HG02970 (cell line): ENCODE data around the gene NFKB2.

ENCODE experiments used
- ATAC-seq: cut with Tn5 transposase; IDR thresholded peaks from one replicate; pipeline ENCODE4 v1.9.1; 2021; ENCODE audit warnings: mild to moderate bottlenecking, moderate library complexity, moderate number of reproducible peaks; ENCODE audit not compliant: unreplicated experiment, low FRiP score

NFKB2 gene

DNA sequence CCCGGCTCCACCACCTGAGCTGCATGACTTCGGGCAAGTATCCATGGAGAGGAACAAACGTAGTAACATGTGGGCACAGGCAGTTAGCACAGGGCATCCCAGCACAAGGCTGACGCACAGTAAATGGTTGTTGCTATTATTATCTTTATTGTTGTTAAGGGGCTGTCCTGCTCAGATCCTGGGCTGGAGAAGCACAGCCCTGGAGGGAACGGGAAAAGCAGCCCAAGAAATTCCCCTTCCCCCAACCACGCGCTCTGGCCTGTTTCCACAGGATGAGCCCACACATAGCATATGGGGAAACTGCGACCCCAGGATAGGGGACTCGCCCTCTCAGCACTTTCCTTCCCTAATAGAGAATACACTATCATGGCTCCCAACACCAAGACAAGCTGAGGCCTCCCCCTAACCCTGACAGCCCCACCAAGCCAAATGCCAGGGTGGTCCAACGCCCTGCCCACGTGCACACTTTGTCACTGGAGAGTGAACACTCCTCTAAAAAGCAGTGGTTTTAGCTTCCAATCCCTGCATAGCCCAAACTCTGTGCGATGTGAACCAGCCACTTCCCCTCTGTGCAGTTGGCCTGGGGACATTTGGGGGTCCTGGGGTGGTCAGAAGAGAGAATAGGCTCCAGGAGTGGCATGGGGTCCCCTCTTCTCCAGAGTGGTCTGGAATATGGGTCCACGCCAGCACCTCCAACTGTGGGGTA lies 12.1 kb downstream of the NFKB2 start:
- ATAC-seq = no peak

DNA sequence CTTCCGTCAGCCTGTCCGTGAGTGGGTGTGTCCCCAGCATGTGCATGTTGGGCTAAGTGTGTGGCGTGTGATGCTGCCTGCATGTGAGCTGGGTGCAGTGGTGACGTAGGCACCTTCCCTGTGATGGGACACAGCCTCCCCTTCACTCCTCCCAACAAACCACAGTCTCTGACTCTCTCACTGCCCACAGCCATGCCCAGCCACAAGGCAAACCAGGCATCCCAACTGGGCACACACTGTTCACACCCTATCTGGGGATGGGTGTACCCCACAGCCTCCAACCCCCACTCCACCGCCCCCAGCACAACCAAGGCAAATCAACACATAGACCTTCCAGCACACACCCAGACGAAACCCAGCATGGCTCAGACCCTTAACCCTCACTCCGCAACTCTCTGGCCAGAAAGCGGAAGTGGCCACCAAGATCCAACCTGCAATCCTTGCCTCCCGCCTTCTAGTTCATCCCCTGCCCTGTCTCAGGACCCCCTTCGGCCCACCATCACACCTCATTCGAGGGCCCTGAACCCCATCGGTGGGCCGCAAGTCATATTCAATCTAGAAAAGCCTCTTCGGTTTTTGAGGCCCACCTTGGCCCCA lies 12.7 kb downstream of the NFKB2 start:
- no peak for ATAC-seq

DNA sequence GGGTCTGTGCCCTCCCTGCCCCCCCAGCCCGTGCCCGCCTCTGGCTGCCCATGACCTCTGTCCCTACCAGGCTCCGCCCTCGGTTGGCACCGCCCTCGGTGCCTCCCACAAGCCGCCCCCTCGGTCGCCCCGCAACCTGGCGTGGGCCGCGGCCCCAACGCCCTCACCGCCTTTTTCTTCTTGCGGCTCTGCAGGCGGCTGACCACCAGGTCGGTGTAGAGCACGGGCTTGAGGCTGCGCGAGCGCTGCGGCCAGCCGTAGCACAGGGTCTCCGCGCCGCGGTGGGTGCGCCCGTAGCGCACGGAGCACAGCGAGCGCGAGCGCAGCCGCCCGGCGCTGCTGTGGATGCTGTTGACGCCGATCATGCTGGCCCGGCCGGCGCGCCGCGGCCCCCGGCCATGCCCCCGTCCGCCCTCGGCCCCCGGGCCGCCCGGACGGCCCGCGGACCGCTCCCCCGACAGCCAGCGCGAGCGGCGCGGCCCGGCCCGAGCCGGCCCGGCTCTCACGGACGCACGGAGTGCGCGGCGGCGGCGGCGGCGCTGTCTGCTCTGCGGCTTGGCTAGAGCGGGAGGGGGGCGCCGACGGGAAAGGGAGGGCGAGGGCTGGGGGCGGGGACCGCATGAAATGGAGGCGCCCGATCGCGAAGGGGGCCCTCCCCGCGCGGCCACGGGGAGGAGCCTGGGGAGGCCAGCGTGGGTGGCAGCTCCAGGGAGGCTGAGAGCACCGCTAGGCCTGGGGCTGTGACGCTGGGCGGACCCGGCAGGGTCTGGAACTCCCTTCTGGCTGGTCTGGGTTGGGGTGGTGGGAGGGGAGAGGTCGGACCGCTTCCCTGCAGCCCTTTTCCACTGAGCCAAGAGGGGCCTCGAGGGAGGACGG lies 13.5 kb downstream of the NFKB2 start:
- no peak for ATAC-seq

DNA sequence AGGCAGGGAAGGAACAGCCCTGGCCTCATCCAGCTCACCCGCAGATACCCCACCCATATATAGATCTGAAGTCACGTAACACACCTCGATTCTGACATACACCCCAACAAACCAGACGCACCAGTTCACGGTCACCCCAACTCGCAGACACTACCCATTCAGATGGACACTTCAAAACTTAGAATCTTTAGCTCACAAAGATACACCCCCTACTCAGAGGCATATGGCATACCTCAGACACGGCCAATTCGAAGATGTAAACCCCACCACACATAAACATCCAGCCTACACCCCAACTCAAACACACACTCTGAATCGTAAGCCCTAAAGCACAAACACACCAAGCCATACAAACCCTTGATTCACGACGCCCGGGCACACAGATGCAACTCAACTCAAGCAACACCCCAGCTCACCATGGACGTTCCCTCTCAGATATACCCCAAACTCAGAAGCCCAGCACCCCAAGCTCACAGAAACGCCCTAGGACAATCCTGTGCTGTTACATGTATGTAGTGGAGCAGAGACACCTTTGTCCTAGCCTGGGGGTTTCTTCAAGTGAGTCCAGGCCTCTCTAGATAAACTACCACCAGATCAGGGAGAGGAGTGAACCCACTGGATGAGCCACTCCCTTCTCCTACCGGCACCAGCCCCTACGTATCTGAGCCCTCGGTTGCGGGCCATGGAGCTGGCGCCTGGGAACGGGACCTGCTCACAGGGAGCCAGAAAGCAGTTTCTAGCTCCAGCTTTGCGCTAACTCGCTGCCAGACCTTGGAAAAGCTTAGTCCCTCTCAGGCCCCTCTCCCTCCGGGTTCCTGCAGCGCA lies 14.3 kb downstream of the NFKB2 start:
- no peak for ATAC-seq

DNA sequence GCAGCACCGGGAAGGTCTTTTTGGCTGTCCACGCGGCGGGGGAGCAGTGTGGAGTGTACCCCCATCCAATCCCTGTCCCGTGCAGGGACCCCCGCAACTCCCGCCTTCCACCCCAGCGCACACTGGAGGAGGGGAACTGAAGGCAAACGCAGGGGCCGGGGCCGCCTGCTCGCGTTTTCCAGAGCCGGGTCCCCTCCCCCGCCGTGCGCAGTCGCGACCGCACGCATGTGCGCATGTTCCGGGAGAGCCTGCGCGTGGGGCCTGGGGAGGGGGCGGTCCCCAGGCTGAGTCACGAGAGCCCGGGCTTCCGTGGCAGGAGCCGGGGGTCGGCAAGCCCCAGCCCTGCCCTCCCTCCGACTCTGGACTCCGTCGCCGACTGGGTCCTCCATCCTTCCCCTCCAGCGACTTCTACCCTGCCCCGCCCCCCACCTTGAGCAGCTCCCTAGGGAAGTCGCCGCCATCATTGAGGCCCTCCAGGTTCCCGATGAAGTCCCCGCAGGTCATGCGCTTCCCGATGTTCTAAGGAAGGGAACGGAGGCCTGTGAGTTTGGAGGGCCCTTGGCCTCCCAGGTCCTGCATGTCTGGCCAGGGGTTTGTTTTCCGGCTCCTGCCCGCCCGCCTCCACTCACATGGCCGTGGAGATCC lies 15.0 kb downstream of the NFKB2 start:
- ATAC-seq = no peak

GRCh38 chr10:102411341-102412255 lies 16.1 kb downstream of the NFKB2 start:
- ATAC-seq = no peak

DNA sequence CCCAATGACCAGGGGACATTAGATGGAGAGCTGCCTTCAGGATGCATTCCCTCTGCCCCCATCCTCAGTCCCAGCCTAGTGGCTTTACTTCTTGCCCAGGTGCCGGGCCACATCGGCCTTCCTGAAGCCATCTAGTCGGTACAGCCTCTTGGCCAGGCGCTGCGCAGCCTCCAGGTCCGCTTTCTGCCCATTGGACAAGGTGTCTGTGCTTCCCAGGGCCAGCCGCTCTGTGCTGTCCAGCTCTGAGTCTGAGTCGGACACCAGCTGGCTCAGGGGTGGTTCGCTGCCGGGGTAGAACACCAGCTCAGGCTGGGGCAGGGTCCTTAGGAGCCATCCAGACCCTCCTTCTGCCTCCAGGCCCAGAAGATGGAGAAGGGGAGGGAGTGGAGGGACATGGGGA lies 16.8 kb downstream of the NFKB2 start:
- no peak for ATAC-seq

GRCh38 chr10:102413053-102413705 lies 17.7 kb downstream of the NFKB2 start:
- ATAC-seq = no peak

DNA sequence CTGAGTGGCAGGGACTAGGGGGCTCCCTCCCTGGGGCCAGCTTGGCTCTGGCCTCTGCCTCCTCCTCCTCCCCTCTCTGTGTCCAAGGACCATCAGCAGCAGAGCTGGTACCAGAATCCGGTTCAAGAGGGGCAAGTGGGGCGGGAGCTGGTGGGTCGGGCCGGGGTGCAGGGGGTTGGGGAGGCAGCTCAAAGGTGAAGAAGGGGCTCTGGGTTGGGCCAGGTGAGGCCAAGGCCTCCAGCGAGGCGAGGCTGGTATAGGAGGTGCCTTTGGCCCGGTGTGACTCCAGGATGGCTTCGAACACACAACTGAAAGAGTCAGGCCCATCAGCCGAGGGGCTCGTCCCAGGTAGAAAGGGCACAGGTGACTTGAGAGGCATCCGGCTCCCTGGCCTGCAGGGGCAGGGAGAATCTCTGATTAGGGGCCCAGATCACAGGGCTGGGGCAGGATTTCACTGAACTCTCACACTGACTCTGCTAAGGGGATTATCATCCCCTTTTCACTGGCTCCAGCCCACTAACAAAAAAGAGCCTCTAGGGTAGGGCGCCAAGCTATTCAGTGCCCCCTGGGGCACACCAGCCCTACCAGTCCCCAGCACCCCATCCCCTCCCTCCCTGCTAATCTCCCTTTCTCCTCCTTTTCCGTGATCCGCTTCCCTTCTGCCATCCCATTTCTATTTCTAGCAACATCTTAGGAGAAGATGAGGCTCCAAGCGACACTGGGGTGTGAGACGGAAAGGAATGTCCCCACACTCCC lies 18.5 kb downstream of the NFKB2 start:
- ATAC-seq = no peak

- ATAC-seq = no peak
Observed at GRCh38 chr10:102414749-102415148, 19.2 kb downstream of the NFKB2 start.

DNA sequence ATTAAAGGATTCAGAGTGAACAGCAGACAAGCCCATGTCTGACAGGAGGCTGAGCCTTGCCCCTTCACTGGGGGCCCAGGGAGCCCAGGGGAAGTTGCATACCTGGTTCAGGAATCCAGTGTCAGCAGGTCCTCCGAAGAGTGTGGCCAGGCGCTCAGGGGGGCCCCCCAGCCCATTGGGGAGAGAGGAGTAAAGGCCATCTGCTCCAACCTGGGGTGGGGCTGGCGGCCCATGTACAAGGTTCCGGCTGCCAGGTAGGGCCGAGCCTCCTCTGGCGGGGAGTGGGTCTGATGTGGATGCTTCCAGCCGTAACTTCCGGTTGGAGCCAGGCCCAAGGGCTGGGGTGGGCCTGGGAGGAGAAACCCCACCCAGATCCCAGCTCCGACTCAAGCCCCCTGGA lies 20.8 kb downstream of the NFKB2 start:
- ATAC-seq = no peak

DNA sequence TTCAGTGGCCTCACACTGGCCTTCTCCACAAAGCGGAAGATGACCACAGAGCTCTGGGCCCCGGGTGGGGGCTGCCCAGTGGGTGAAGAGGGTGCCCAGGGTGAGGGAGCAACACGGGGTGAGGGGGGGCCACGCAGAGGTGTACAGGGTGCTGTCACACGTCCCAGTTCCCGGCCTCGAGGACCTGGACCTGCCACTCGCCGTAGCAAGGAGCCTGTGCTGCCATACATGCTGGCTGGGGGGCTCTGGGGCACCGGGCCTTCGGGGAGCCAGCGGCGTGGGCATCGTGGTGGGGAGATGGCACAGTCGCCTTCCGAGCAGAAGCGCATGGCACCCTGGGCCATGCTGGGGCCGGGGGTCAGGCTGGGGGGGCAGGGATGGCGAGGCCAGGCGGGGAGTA lies 21.2 kb downstream of the NFKB2 start:
- ATAC-seq = no peak

DNA sequence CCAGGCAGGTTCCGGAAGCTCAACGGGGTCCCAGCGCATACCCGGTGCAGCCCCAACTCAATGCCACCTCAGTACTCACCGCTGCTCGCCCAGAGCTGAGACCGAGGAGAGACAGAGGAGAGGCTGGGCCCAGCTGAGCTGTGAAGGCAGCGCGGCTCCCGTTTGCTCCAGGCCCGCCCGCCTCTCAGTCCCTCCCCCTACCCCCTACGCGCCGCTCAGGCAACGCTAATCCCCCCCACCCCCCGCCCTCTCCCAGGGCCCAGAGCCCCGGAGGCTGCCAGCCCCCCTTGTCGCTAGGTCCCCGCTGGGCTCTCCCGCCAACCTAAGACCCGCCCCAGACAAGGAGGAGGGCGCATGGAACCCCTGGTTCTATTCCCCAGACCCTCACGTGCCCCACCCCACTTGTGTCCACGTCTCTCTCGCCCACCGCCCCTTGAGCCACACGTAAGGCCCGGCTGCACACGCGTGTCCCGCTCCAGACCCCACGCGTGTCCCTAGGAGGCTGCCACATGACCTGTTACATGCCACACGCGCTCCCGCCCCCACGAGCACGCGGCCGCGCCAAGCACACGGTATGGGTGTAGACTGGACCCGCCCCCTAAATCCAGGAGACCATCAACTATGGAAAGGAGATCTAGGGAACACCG lies 23.2 kb downstream of the NFKB2 start, which contains the start of gene PSD:
Gene PSD, minus strand, starts transcription at position 164 of the 647 bp plus-strand sequence. CDS start 1,747 bp downstream, outside the sequence.
- ATAC-seq = no peak

- ATAC-seq = no peak
Observed at GRCh38 chr10:102419269-102420180, 24.0 kb downstream of the NFKB2 start.

DNA sequence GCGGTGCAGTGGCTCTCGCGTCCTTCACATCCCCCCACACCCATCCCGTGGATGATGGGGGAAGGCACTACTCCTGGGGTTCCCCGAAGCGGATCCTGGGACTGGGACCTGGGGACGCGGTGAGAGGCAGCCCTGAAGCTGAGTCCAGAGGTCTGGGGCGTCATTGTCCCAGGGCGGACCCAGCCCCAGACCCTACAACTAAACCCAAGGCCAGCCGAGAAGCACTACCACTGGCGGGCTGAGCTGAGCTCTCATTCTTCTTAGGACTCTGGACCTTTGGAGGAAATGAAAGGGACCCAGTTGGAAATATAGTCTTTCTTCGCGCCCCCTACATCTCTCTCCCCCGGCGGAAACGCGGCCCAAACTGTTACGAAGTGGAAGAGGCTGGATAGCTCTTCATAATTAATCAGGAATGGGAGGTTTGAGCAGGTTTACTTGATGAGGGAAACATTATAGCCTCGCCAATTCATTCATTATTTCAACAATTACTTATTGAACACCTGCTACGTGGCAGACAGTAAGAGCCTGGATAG lies 24.7 kb downstream of the NFKB2 start:
- no peak for ATAC-seq
